Thoracic aorta (tissue), 2 donors: ENCODE data around the gene GSTA4. TPM values are rescaled to one million over a fixed set of nuclear protein-coding genes. Genes with fewer than 3 reads are reported as not detected.

Source experiments
- ATAC-seq: fragments of 150-250 bp; one replicate; pipeline ENCODE4 v1.8.0; 2017; ENCODE audit warnings: low read depth; ENCODE audit not compliant: insufficient number of reproducible peaks, low FRiP score
- DNase-seq: peaks from one replicate; pipeline ENCODE4 v3.0.0-alpha.2; 2020; ENCODE audit warnings: low spot score
- H3K27ac ChIP-seq, 2 donors: fragments of 200-600 bp; sonication (generic); 1 replicate in 1 of 2; 2 replicates in 1 of 2; pipeline ENCODE4 v1.5.1; 2016; ENCODE audit warnings: mild to moderate bottlenecking in 2 of 2, moderate library complexity in 2 of 2
- H3K27me3 ChIP-seq: fragments of 200-600 bp; sonication (generic); replicated peaks from 2 replicates; pipeline ENCODE4 v1.6.0; 2016; ENCODE audit warnings: mild to moderate bottlenecking; ENCODE audit not compliant: insufficient read depth
- H3K36me3 ChIP-seq: fragments of 200-600 bp; sonication (generic); one replicate; pipeline ENCODE4 v1.5.1; 2016
- H3K4me1 ChIP-seq, 2 donors: fragments of 200-600 bp; sonication (generic); 1 replicate in 1 of 2; 2 replicates in 1 of 2; pipeline versions ENCODE4 v1.5.1 to v1.6.0; 2016; ENCODE audit warnings: low read depth in 2 of 2, mild to moderate bottlenecking in 1 of 2; ENCODE audit not compliant: control insufficient read depth in 1 of 2
- H3K4me3 ChIP-seq: fragments of 200-600 bp; sonication (generic); 2 replicates; pipeline ENCODE4 v1.5.1; 2016; ENCODE audit warnings: mild to moderate bottlenecking
- H3K9me3 ChIP-seq: fragments of 200-600 bp; sonication (generic); 2 replicates; pipeline ENCODE4 v1.5.1; 2016
- total RNA-seq, 2 donors: library from RNA; depleted of rRNA; stranded (reverse); fragments of >200 nt; gene quantifications; one replicate each; pipeline versions ENCODE4 v1.1.0 to v1.2.3, GENCODE V29; 2016
- TF ChIP-seq, protein P1 (sequence below): fragments of 200-600 bp; sonication (generic); IDR thresholded peaks from one replicate; pipeline ENCODE4 v1.5.1; 2019; ENCODE audit warnings: antibody characterized with exemption

The GSTA4 gene
- total RNA-seq, 2 donors from 2014 or later: 18.1 to 19.4 TPM

DNA sequence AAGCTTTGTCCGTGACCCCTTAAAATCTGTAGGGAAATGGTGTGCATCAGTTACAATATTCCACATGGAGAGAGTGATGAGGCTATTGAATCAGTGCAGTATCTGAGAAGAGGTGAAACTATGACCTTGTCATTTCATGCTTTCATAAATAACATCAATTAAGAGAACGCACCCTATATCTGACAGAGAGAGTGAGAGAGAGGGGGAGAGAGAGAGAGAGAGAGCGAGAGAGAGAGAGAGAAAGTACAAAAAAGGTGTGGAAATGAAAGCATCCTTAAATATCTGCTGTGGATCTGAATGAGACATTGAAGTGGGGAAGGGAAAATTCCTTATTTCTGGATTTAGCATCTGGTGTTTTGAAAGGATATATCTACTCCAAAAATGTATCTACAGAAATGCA is 12.4 kb downstream of the GSTA4 start:
- DNase-seq: no peak
- H3K27ac ChIP-seq: no peak overlapping the region
- ATAC-seq: no peak
- H3K4me3 ChIP-seq: no peak overlapping the region
- TF ChIP-seq, protein P1, sequence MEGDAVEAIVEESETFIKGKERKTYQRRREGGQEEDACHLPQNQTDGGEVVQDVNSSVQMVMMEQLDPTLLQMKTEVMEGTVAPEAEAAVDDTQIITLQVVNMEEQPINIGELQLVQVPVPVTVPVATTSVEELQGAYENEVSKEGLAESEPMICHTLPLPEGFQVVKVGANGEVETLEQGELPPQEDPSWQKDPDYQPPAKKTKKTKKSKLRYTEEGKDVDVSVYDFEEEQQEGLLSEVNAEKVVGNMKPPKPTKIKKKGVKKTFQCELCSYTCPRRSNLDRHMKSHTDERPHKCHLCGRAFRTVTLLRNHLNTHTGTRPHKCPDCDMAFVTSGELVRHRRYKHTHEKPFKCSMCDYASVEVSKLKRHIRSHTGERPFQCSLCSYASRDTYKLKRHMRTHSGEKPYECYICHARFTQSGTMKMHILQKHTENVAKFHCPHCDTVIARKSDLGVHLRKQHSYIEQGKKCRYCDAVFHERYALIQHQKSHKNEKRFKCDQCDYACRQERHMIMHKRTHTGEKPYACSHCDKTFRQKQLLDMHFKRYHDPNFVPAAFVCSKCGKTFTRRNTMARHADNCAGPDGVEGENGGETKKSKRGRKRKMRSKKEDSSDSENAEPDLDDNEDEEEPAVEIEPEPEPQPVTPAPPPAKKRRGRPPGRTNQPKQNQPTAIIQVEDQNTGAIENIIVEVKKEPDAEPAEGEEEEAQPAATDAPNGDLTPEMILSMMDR: no peak
- H3K9me3 ChIP-seq: no peaks in the 10 kb centered on the region
- peaks cover 14% of the 10 kb centered on the region for H3K36me3 ChIP-seq
- H3K4me1 ChIP-seq: no peaks in the 10 kb centered on the region
- H3K27me3 ChIP-seq: no peaks in the 10 kb centered on the region

GRCh38 chr6:52981222-52981900 is 13.7 kb downstream of the GSTA4 start:
- no peak for ATAC-seq

DNA sequence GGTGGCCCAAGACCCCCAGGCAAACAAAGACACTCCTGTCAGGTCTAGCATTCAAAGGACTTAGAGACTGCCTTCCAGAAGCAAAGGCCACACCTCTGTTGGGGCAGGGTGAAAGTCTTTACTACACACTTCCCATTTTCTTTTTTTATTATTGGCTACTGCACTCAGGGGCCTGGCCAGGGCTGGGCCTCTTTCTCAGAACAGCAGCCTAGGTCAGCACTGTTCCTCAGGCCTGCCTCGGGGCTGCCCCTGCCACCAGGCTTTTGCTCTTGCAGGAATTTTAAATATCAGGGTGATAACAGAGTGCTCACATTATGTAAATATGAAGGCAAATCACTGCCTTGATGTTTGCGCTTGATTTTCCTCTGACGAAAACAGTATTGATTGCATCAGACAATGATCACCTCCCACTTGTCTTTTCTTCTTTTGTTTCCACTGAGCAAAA is 18.5 kb downstream of the GSTA4 start:
- Histone ChIP-seq H3K4me3 (no peak overlapping the region), H3K4me1 (no peaks in the 10 kb centered on the region), H3K36me3 (no peaks in the 10 kb centered on the region), H3K27me3 (no peaks in the 10 kb centered on the region), H3K27ac (no peak overlapping the region), H3K9me3 (no peaks in the 10 kb centered on the region)
- ATAC-seq: no peak
- TF ChIP-seq, protein P1: no peak
- no peak for DNase-seq

More at GRCh38 chr6:52981222-52981900, 13.7 kb downstream of the GSTA4 start:
- no peak for DNase-seq
- no peaks in the 10 kb centered on the region for H3K4me1 ChIP-seq
- no peaks in the 10 kb centered on the region for H3K27me3 ChIP-seq
- H3K36me3 ChIP-seq: peaks cover 14% of the 10 kb centered on the region
- H3K4me3 ChIP-seq: no peak overlapping the region
- TF ChIP-seq, protein P1: no peak
- H3K27ac ChIP-seq: no peak overlapping the region
- no peaks in the 10 kb centered on the region for H3K9me3 ChIP-seq

GRCh38 chr6:52976149-52976548 is 18.9 kb downstream of the GSTA4 start:
- TF ChIP-seq, protein P1: no peak
- Histone ChIP-seq H3K36me3 (no peaks in the 10 kb centered on the region), H3K4me1 (no peaks in the 10 kb centered on the region), H3K27ac (no peak overlapping the region), H3K27me3 (no peaks in the 10 kb centered on the region), H3K9me3 (no peaks in the 10 kb centered on the region), H3K4me3 (no peak overlapping the region)
- DNase-seq: no peak
- ATAC-seq: no peak

- Histone ChIP-seq H3K4me1 (no peaks in the 10 kb centered on the region), H3K4me3 (no peak overlapping the region), H3K9me3 (no peaks in the 10 kb centered on the region), H3K36me3 (no peaks in the 10 kb centered on the region), H3K27me3 (no peaks in the 10 kb centered on the region), H3K27ac (no peak overlapping the region)
- DNase-seq (no peak), ATAC-seq (no peak)
- TF ChIP-seq, protein P1: no peak
Observed at GRCh38 chr6:52975580-52975979, 19.5 kb downstream of the GSTA4 start.
